ENCODE results near the gene MKRN2. TPM values are rescaled to one million over a fixed set of nuclear protein-coding genes. Genes with fewer than 3 reads are reported as not detected.
A peak's percentile ranks its signal among the peaks of the same experiment; 100 is the strongest.

The MKRN2 gene
- total RNA-seq, 6 experiments from 2014 or later: 8.8 to 12.8 (median 10.9) TPM

DNA sequence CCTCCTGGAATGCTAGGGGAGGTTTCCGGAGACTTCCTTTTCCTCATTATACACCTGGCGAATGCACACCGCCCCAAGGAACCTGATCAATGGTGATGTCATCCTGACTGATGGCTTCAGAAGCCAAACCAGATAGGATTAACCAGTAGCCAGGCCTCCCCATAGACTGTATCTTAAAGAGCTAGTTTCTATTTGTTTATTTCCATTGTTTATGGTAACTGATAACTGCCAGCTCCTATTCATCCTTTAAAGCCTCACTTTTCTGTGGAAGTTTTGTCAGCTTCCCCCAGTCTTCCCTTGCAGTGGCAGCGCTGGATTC lies 11.5 kb upstream of the MKRN2 start, which contains the start of gene MKRN2OS:
TSS of gene MKRN2OS (minus strand) at position 27 of the 319 bp plus-strand sequence. CDS start 35 bp downstream, outside the sequence.
- WGBS (ENCODE audit: insufficient coverage, low coverage, low lambda C conversion rate, missing lambda C conversion rate): 88% methylated on average over 1 of the region's 4 CpGs
- H3K9me3 ChIP-seq: no peaks in the 10 kb centered on the region
- DNase-seq: no peak

DNA sequence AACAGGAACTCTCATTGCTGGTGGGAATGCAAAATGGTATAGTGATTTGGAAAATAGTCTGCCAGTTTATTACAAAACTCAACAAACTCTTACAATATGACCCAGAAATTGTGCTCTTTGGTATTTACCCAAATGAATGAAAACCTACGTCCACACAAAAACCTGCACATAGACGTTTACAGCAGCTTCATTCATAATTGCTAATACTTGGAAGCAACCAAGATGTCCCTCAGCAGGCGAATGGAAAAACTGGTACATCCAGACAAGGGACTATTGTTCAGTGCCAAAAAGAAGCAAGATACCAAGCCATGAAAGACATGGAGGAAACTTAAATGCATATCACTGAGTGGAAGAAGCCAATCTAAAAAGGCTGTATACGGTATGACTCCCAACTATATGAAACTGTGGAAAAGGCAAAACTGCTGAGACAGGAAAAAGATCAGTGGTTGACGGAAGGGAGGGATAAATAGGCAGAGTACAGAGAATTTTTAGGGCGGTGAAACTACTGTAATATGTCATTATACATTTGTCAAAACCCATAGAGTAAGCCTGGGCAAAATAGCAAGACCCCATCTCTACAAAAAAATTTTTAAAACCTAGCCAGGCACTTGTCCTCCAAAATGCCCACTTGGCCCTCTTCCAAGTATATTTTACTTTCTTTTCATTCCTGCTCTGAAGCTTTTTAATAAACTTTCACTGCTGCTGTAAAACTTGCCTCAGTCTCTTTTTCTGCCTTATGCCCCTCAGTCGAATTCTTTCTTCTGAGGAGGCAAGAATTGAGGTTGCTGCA lies 6.7 kb upstream of the MKRN2 start:
- Histone ChIP-seq H3K4me3 (no peak overlapping the region), H3K4me1 (peaks cover 0 to 10% (median 0%) of the 10 kb centered on the region in 4 donors), H3K9me3 (no peaks in the 10 kb centered on the region), H3K27me3 (peaks cover 0 to 4% of the 10 kb centered on the region in 2 donors), H3K27ac (no peak overlapping the region), H3K36me3 (no peaks in the 10 kb centered on the region)
- DNase-seq (no peak), ATAC-seq (no peak)
- 60% methylated on average over 7 of the region's 7 CpGs for WGBS (ENCODE audit: insufficient coverage, low coverage, low lambda C conversion rate, missing lambda C conversion rate)
- intact Hi-C loops (cut with DNase I): no loop called here
- no peak for TF ChIP-seq POLR2A (IDR thresholded peaks at IDR 0.05)
- TF ChIP-seq, protein P1, sequence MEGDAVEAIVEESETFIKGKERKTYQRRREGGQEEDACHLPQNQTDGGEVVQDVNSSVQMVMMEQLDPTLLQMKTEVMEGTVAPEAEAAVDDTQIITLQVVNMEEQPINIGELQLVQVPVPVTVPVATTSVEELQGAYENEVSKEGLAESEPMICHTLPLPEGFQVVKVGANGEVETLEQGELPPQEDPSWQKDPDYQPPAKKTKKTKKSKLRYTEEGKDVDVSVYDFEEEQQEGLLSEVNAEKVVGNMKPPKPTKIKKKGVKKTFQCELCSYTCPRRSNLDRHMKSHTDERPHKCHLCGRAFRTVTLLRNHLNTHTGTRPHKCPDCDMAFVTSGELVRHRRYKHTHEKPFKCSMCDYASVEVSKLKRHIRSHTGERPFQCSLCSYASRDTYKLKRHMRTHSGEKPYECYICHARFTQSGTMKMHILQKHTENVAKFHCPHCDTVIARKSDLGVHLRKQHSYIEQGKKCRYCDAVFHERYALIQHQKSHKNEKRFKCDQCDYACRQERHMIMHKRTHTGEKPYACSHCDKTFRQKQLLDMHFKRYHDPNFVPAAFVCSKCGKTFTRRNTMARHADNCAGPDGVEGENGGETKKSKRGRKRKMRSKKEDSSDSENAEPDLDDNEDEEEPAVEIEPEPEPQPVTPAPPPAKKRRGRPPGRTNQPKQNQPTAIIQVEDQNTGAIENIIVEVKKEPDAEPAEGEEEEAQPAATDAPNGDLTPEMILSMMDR (IDR thresholded peaks at IDR 0.05): no peak

More for the DNA sequence above, 11.5 kb upstream of the MKRN2 start, which contains the start of gene MKRN2OS:
- Histone ChIP-seq H3K4me3 (no peak within 1 kb of the TSS), H3K36me3 (no peaks in the 10 kb centered on the region), H3K27ac (no peak within 1 kb of the TSS), H3K27me3 (no peaks in the 10 kb centered on the region), H3K4me1 (no peaks in the 10 kb centered on the region)
- no peak for TF ChIP-seq POLR2A (IDR thresholded peaks at IDR 0.05)
- TF ChIP-seq, protein P1 (IDR thresholded peaks at IDR 0.05): no peak
- intact Hi-C loops (cut with DNase I): no loop called here
- ATAC-seq: peak; percentile 28 to 85 (median 50)

DNA sequence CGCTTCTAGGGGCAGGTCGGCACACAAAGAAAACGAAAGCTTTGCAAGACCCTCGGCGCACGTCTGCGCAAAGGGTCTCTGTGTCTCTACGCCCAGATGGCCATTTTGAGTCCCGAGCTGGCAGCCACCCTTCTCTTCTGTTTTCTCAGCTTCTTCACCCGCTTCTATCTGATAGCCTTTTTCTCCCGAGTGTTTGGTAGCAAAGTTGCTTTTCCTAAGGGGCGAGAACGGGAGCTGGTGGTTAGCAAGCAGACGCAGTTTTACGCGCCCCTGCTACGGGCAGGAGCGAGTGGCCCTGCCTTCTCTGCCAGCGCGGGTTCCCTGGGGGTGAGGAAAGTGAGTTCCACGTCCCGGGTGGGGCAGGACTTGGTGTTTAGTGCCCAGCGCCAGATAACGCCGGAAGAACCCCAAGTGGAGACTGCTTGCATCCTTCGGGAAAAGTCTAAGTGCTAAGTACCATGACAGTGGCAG lies 2.9 kb upstream of the MKRN2 start:
- H3K27ac ChIP-seq: no peak overlapping the region
- H3K27me3 ChIP-seq: peaks cover 0 to 4% of the 10 kb centered on the region in 2 donors
- peaks cover 0 to 32% (median 5%) of the 10 kb centered on the region in 4 donors for H3K4me1 ChIP-seq
- no peaks in the 10 kb centered on the region for H3K36me3 ChIP-seq
- TF ChIP-seq POLR2A (IDR thresholded peaks at IDR 0.05): no peak
- TF ChIP-seq, protein P1 (IDR thresholded peaks at IDR 0.05): no peak
- H3K9me3 ChIP-seq: no peaks in the 10 kb centered on the region
- ATAC-seq: no peak
- peak overlapping the region; percentile 19 to 45 (median 28) for H3K4me3 ChIP-seq
- peak in 1 of 3 donors; percentile 23 for DNase-seq
- intact Hi-C loops (cut with DNase I): no loop called here
- 6% methylated on average over 25 of the region's 26 CpGs for WGBS (ENCODE audit: insufficient coverage, low coverage, low lambda C conversion rate, missing lambda C conversion rate)

DNA sequence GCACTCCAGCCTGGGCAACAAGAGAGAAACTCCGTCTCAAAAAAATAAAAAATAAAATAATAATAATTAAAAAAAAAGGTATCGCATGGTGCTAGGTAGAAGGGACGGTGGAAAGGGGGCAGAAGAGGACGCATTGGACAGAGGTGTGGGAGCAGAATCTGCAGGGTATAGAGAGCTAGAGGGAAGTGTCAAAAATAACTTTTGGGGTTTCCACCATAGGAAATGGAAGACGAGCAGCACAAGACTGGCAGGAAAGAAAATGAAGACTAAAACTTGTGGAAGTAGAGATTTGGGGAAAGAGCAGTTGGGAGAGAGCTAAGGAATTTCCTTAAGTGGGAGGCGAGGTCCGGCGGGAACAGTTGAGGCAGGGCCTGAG lies 585 bp upstream of the MKRN2 start:
- WGBS (ENCODE audit: insufficient coverage, low coverage, low lambda C conversion rate, missing lambda C conversion rate): 3% methylated on average over 8 of the region's 8 CpGs
- Histone ChIP-seq H3K4me1 (peaks cover 0 to 39% (median 8%) of the 10 kb centered on the region in 4 donors), H3K4me3 (peak overlapping the region; percentile 74 to 88 (median 74)), H3K36me3 (no peaks in the 10 kb centered on the region), H3K27ac (peak overlapping the region; percentile 23 to 92 (median 90)), H3K9me3 (no peaks in the 10 kb centered on the region), H3K27me3 (peaks cover 0 to 4% of the 10 kb centered on the region in 2 donors)
- ATAC-seq: peak in 3 of 4 donors; percentile 2 to 8 (median 2)
- TF ChIP-seq POLR2A (IDR thresholded peaks at IDR 0.05): no peak
- TF ChIP-seq, protein P1 (IDR thresholded peaks at IDR 0.05): no peak
- intact Hi-C loops (cut with DNase I): no loop called here
- DNase-seq: no peak

All from right lobe of liver (tissue), 6 donors.